Astrocyte (in vitro differentiated cells and primary cell): Measurements from ENCODE around the gene BMAL1. TPM values are rescaled to one million over a fixed set of nuclear protein-coding genes. Genes with fewer than 3 reads are reported as not detected.

Source experiments
- DNase-seq: peaks from one replicate; pipeline ENCODE4 v3.0.0-alpha.2; 2010; ENCODE audit warnings: low read depth
- FAIRE-seq: peaks from 2 replicates; lab custom pipeline; 2011; peaks lifted over from hg19 to GRCh38; lab: Jason Lieb, UNC
- H2AFZ ChIP-seq: 2 replicates; pipeline ENCODE4 v1.6.0; 2012; ENCODE audit warnings: low read depth, low read length, inconsistent platforms
- H3K27ac ChIP-seq: 2 replicates; pipeline ENCODE4 v1.5.1; 2011; ENCODE audit warnings: low read depth, low read length, inconsistent platforms
- H3K27me3 ChIP-seq: 2 replicates; pipeline ENCODE4 v1.6.0; 2011; ENCODE audit warnings: low read length, inconsistent platforms; ENCODE audit not compliant: insufficient read depth
- H3K36me3 ChIP-seq: 2 replicates; pipeline ENCODE4 v1.5.1; 2011; ENCODE audit warnings: low read length, inconsistent platforms; ENCODE audit not compliant: insufficient read depth
- H3K4me1 ChIP-seq: 2 replicates; pipeline ENCODE4 v1.5.1; 2011; ENCODE audit warnings: low read length, inconsistent platforms; ENCODE audit not compliant: insufficient read depth
- H3K4me2 ChIP-seq: 2 replicates; pipeline ENCODE4 v1.6.0; 2012; ENCODE audit warnings: low read length, inconsistent platforms
- H3K4me3 ChIP-seq: 2 replicates; pipeline ENCODE4 v1.5.1; 2011; ENCODE audit warnings: low read depth, mild to moderate bottlenecking, low read length, inconsistent platforms; ENCODE audit not compliant: insufficient read depth
- H3K79me2 ChIP-seq: 2 replicates; pipeline ENCODE4 v1.6.0; 2012; ENCODE audit warnings: mild to moderate bottlenecking, low read length, inconsistent platforms; ENCODE audit not compliant: insufficient read depth
- H3K9ac ChIP-seq: 2 replicates; pipeline ENCODE4 v1.6.0; 2012; ENCODE audit warnings: mild to moderate bottlenecking, low read length, inconsistent platforms
- H3K9me3 ChIP-seq: 2 replicates; pipeline ENCODE4 v1.5.1; 2012; ENCODE audit warnings: low read depth, mild to moderate bottlenecking, low read length, inconsistent platforms; ENCODE audit not compliant: insufficient read depth
- H4K20me1 ChIP-seq: 2 replicates; pipeline ENCODE4 v1.6.0; 2012; ENCODE audit warnings: low read length, inconsistent platforms; ENCODE audit not compliant: insufficient read depth
- H3K27ac Mint-ChIP-seq: one replicate; pipeline ENCODE4 v1.8.0; 2021; ENCODE audit warnings: mild to moderate bottlenecking, mixed read lengths; ENCODE audit not compliant: unreplicated experiment
- H3K27me3 Mint-ChIP-seq: one replicate; pipeline ENCODE4 v1.8.0; 2021; ENCODE audit warnings: low read depth, mixed read lengths; ENCODE audit not compliant: unreplicated experiment
- H3K36me3 Mint-ChIP-seq: one replicate; pipeline ENCODE4 v1.8.0; 2021; ENCODE audit warnings: low read depth, mixed read lengths; ENCODE audit not compliant: unreplicated experiment
- H3K4me1 Mint-ChIP-seq: one replicate; pipeline ENCODE4 v1.8.0; 2021; ENCODE audit warnings: low read depth, mixed read lengths; ENCODE audit not compliant: unreplicated experiment
- H3K4me3 Mint-ChIP-seq: one replicate; pipeline ENCODE4 v1.8.0; 2021; ENCODE audit warnings: mild to moderate bottlenecking, moderate library complexity, mixed read lengths; ENCODE audit not compliant: unreplicated experiment
- H3K9me3 Mint-ChIP-seq: one replicate; pipeline ENCODE4 v1.8.0; 2021; ENCODE audit warnings: mild to moderate bottlenecking, mixed read lengths; ENCODE audit not compliant: unreplicated experiment
- CTCF ChIP-seq: IDR thresholded peaks from 2 replicates; pipeline ENCODE4 v1.5.1; 2011; ENCODE audit warnings: low read depth, mild to moderate bottlenecking, inconsistent platforms, low read length, moderate library complexity; ENCODE audit not compliant: insufficient read depth
- EZH2 ChIP-seq: IDR thresholded peaks from 2 replicates; pipeline ENCODE4 v1.6.1; 2012; ENCODE audit warnings: mild to moderate bottlenecking, low read length, inconsistent platforms; ENCODE audit not compliant: insufficient read depth
- total RNA-seq: library from RNA; stranded (reverse); gene quantifications from 2 replicates; pipeline ENCODE4 v1.2.1, GENCODE V29; 2021

The BMAL1 gene
- total RNA-seq, 1 donor from 2014 or later = 26.9 TPM

GRCh38 chr11:13279487-13279834, 1.9 kb downstream of the BMAL1 start:
- Mint-ChIP-seq H3K9me3 (no peaks in the 10 kb centered on the region), H3K27ac (no peak overlapping the region), H3K4me3 (peak overlapping the region; percentile 94), H3K36me3 (peaks cover 2% of the 10 kb centered on the region), H3K4me1 (peaks cover 21% of the 10 kb centered on the region), H3K27me3 (peaks cover 13% of the 10 kb centered on the region)
- H3K9me3 ChIP-seq = no peaks in the 10 kb centered on the region
- TF ChIP-seq EZH2 (no peak), CTCF (no peak)
- H3K9ac ChIP-seq = no peak overlapping the region
- H3K4me2 ChIP-seq = peak overlapping the region; percentile 91
- FAIRE-seq (no peak), DNase-seq (no peak)
- peaks cover 58% of the 10 kb centered on the region for H4K20me1 ChIP-seq
- H2AFZ ChIP-seq = no peak overlapping the region
- no peak overlapping the region for H3K27ac ChIP-seq
- no peak overlapping the region for H3K4me3 ChIP-seq
- peaks cover 16% of the 10 kb centered on the region for H3K27me3 ChIP-seq
- peaks cover 58% of the 10 kb centered on the region for H3K79me2 ChIP-seq
- no peaks in the 10 kb centered on the region for H3K36me3 ChIP-seq
- H3K4me1 ChIP-seq = peaks cover 16% of the 10 kb centered on the region

- H3K4me2 ChIP-seq = no peak overlapping the region
- no peak for FAIRE-seq
Measured at GRCh38 chr11:13280092-13280722, 2.6 kb downstream of the BMAL1 start.

More at GRCh38 chr11:13280092-13280722, 2.6 kb downstream of the BMAL1 start:
- no peak overlapping the region for H2AFZ ChIP-seq
- no peaks in the 10 kb centered on the region for H3K36me3 ChIP-seq
- no peaks in the 10 kb centered on the region for H3K9me3 ChIP-seq
- peaks cover 65% of the 10 kb centered on the region for H3K79me2 ChIP-seq
- Mint-ChIP-seq H3K27ac (no peak overlapping the region), H3K27me3 (peaks cover 8% of the 10 kb centered on the region), H3K9me3 (no peaks in the 10 kb centered on the region), H3K4me1 (peaks cover 21% of the 10 kb centered on the region), H3K4me3 (peak overlapping the region; percentile 94), H3K36me3 (no peaks in the 10 kb centered on the region)
- H3K27me3 ChIP-seq = peaks cover 10% of the 10 kb centered on the region
- no peak overlapping the region for H3K4me3 ChIP-seq
- peaks cover 65% of the 10 kb centered on the region for H4K20me1 ChIP-seq
- TF ChIP-seq EZH2 = no peak
- TF ChIP-seq CTCF = no peak
- H3K9ac ChIP-seq = no peak overlapping the region
- H3K27ac ChIP-seq = no peak overlapping the region
- peaks cover 16% of the 10 kb centered on the region for H3K4me1 ChIP-seq
- no peak for DNase-seq
